C4-2B (cell line): ENCODE results near the gene KCNH8.

Source experiments
- H3K27ac ChIP-seq: fragments of 450-650 bp; 2 replicates; pipeline ENCODE4 v1.5.1; 2017
- CTCF ChIP-seq: fragments of 450-650 bp; conservative IDR thresholded peaks from 2 replicates; pipeline ENCODE4 v1.5.1; 2017; ENCODE audit warnings: mild to moderate bottlenecking
- ZFX ChIP-seq: fragments of 450-650 bp; IDR thresholded peaks from 2 replicates; pipeline ENCODE4 v1.6.1; 2017

KCNH8 gene

GRCh38 chr3:19250959-19251610 is 102.8 kb downstream of the KCNH8 start:
- no peak for TF ChIP-seq ZFX
- TF ChIP-seq CTCF: peak; percentile 11; the same call in 1 of the 2 replicates
- no peak overlapping the region for H3K27ac ChIP-seq

- TF ChIP-seq ZFX (no peak), CTCF (no peak)
- H3K27ac ChIP-seq: no peak overlapping the region
Measured at GRCh38 chr3:19254189-19254588, 105.9 kb downstream of the KCNH8 start.

- no peak overlapping the region for H3K27ac ChIP-seq
Measured at GRCh38 chr3:19254784-19255338, 106.6 kb downstream of the KCNH8 start.

GRCh38 chr3:19256313-19256712 is 108.0 kb downstream of the KCNH8 start:
- TF ChIP-seq ZFX (no peak), CTCF (no peak; the same call in 1 of the 2 replicates)

More at GRCh38 chr3:19254784-19255338, 106.6 kb downstream of the KCNH8 start:
- TF ChIP-seq ZFX: no peak
- TF ChIP-seq CTCF: no peak

GRCh38 chr3:19263606-19264005 is 115.3 kb downstream of the KCNH8 start:
- no peak overlapping the region for H3K27ac ChIP-seq
- TF ChIP-seq CTCF (no peak), ZFX (no peak)

More at GRCh38 chr3:19256313-19256712, 108.0 kb downstream of the KCNH8 start:
- H3K27ac ChIP-seq: no peak overlapping the region

DNA sequence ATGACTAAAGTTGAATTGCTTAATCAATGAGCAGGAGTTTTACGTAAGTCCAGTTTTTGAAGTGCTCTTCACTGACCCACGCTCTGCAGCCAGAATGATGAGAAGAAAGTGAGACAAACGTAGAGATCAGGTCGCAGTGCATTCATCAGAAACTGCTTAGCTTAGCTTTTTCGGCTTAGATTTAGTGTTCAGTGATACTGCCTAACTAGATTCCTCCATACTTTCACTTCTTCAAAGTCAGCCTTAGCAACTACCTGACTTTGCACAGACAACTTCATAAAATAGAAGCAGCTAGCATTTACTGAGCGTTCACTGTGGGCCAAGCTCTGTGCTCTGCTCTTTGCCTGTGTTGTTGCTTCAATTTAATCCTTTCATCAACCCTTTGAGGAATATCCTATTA is 116.1 kb downstream of the KCNH8 start:
- TF ChIP-seq CTCF (no peak), ZFX (no peak)

GRCh38 chr3:19267040-19267439 is 118.7 kb downstream of the KCNH8 start:
- H3K27ac ChIP-seq: no peak overlapping the region
- TF ChIP-seq ZFX: no peak
- TF ChIP-seq CTCF: no peak

More for the DNA sequence above, 116.1 kb downstream of the KCNH8 start:
- H3K27ac ChIP-seq: no peak overlapping the region
